SU-DHL-6 (cell line): ENCODE measurements around the gene CTNND2.

ENCODE experiments used
- H2AFZ ChIP-seq: fragments of 200-600 bp; sonication (generic); 2 replicates; pipeline ENCODE4 v1.6.1; 2014; ENCODE audit warnings: low read depth, mild to moderate bottlenecking, moderate library complexity, mixed read lengths, antibody characterized with exemption, low read length; ENCODE audit not compliant: severe bottlenecking
- H3F3A ChIP-seq: fragments of 200-600 bp; shearing (Covaris generic); 2 replicates; pipeline ENCODE4 v1.6.0; 2016; ENCODE audit warnings: antibody characterized with exemption, mild to moderate bottlenecking; ENCODE audit not compliant: insufficient read depth
- H3K27ac ChIP-seq: fragments of 200-600 bp; sonication (generic); 2 replicates; pipeline ENCODE4 v1.5.1; 2016; ENCODE audit warnings: low read depth, mild to moderate bottlenecking, low read length, moderate library complexity, mixed read lengths
- H3K27me3 ChIP-seq: fragments of 200-600 bp; sonication (generic), shearing (Covaris generic); 2 replicates; pipeline ENCODE4 v1.6.0; 2014; ENCODE audit warnings: mild to moderate bottlenecking, low read length
- H3K36me3 ChIP-seq: fragments of 200-600 bp; sonication (generic); 2 replicates; pipeline ENCODE4 v1.6.1; 2014; ENCODE audit warnings: mild to moderate bottlenecking, low read length, mixed read lengths
- H3K4me2 ChIP-seq: fragments of 300-600, 200-600 bp; shearing (Covaris generic), sonication (generic); 2 replicates; pipeline ENCODE4 v1.6.0; 2014; ENCODE audit warnings: low read length, low read depth, mild to moderate bottlenecking; ENCODE audit not compliant: poor library complexity, severe bottlenecking
- H3K4me3 ChIP-seq: fragments of 200-600 bp; sonication (generic); 2 replicates; pipeline ENCODE4 v1.5.1; 2014; ENCODE audit warnings: antibody characterized with exemption, low read length, mild to moderate bottlenecking, mixed read lengths; ENCODE audit not compliant: insufficient read depth, poor library complexity, severe bottlenecking
- H3K79me2 ChIP-seq: fragments of 200-600 bp; sonication (generic); 2 replicates; pipeline ENCODE4 v1.6.1; 2014; ENCODE audit warnings: mild to moderate bottlenecking, low read length, moderate library complexity; ENCODE audit not compliant: insufficient read depth
- H3K9ac ChIP-seq: fragments of 200-600 bp; sonication (generic); 2 replicates; pipeline ENCODE4 v1.7.0; 2014; ENCODE audit warnings: mild to moderate bottlenecking, low read length
- H3K9me2 ChIP-seq: fragments of 200-600 bp; sonication (generic); replicated peaks from 2 replicates; pipeline ENCODE4 v1.6.1; 2014; ENCODE audit warnings: low read length; ENCODE audit not compliant: insufficient read depth
- H3K9me3 ChIP-seq: fragments of 200-600 bp; sonication (generic); 2 replicates; pipeline ENCODE4 v1.6.1; 2014; ENCODE audit warnings: low read length, mixed read lengths; ENCODE audit not compliant: insufficient read depth
- H4K20me1 ChIP-seq: fragments of 200-600 bp; sonication (generic); 2 replicates; pipeline ENCODE4 v1.6.1; 2014; ENCODE audit warnings: low read depth, mild to moderate bottlenecking, antibody characterized with exemption, low read length, moderate library complexity, mixed read lengths
- EZH2phosphoT487 ChIP-seq: fragments of 200-600 bp; sonication (generic), shearing (Covaris generic); conservative IDR thresholded peaks from 2 replicates; pipeline ENCODE4 v1.6.1; 2018; ENCODE audit warnings: mild to moderate bottlenecking, antibody characterized with exemption, low read length, moderate library complexity, mixed read lengths
- TF ChIP-seq, protein P1 (sequence below): fragments of 200-600 bp; sonication (generic); IDR thresholded peaks from one replicate; pipeline ENCODE4 v1.5.1; 2017; ENCODE audit warnings: antibody characterized with exemption, mild to moderate bottlenecking, low read length, moderate library complexity; ENCODE audit not compliant: insufficient read depth, poor library complexity, severe bottlenecking

CTNND2 gene

DNA sequence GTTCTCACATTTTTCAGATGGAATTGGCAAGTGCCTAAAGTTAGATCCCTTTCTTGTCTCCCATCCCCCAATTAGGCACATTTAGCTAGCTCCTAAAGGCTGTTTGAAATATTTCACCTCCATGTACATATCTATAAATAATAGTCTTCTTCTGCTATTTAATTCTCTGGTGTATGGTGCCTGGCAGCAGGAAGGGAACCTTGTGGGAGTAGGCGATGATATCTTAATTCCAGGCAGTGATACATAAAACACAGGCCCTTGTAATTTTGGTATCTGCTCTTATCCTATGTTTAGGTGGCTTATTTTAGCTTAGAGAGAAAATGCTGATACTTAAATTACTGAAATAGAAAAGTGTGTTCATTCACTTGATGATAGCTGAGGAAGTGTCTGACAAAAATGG is 880.3 kb downstream of the CTNND2 start:
- no peaks in the 10 kb centered on the region for H3F3A ChIP-seq
- no peaks in the 10 kb centered on the region for H3K9me2 ChIP-seq
- H4K20me1 ChIP-seq = no peaks in the 10 kb centered on the region
- H3K9me3 ChIP-seq = no peaks in the 10 kb centered on the region
- no peaks in the 10 kb centered on the region for H3K36me3 ChIP-seq
- H3K27me3 ChIP-seq = no peaks in the 10 kb centered on the region
- no peaks in the 10 kb centered on the region for H3K79me2 ChIP-seq
- no peak overlapping the region for H3K4me3 ChIP-seq
- no peak overlapping the region for H2AFZ ChIP-seq
- TF ChIP-seq, protein P1, sequence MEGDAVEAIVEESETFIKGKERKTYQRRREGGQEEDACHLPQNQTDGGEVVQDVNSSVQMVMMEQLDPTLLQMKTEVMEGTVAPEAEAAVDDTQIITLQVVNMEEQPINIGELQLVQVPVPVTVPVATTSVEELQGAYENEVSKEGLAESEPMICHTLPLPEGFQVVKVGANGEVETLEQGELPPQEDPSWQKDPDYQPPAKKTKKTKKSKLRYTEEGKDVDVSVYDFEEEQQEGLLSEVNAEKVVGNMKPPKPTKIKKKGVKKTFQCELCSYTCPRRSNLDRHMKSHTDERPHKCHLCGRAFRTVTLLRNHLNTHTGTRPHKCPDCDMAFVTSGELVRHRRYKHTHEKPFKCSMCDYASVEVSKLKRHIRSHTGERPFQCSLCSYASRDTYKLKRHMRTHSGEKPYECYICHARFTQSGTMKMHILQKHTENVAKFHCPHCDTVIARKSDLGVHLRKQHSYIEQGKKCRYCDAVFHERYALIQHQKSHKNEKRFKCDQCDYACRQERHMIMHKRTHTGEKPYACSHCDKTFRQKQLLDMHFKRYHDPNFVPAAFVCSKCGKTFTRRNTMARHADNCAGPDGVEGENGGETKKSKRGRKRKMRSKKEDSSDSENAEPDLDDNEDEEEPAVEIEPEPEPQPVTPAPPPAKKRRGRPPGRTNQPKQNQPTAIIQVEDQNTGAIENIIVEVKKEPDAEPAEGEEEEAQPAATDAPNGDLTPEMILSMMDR = no peak
- TF ChIP-seq EZH2phosphoT487 = no peak
- H3K4me2 ChIP-seq = no peak overlapping the region
- H3K9ac ChIP-seq = no peak overlapping the region
- no peak overlapping the region for H3K27ac ChIP-seq

DNA sequence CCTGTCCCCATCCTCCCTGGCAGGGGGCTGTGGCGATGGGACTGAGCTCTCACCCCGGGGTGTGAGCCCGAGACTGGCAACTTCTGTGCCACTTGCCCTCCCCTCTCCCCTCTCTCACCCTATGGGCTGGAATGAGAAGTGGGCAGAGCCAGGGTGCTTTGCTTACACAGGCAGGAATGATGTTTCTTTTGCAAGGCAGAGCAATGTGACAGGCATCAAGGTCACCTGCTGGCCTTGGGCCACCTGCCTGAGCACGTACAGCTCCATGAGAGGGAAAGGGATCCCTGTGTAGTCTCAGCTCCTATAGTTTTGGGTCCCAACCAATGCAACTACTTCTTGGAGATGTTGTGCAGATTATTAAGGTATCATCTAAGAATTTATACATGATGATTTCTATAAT is 890.5 kb downstream of the CTNND2 start:
- Histone ChIP-seq H3K9ac (no peak overlapping the region), H3K27ac (no peak overlapping the region), H4K20me1 (no peaks in the 10 kb centered on the region), H3K4me2 (no peak overlapping the region), H3K36me3 (no peaks in the 10 kb centered on the region), H2AFZ (no peak overlapping the region), H3K9me3 (no peaks in the 10 kb centered on the region), H3K79me2 (no peaks in the 10 kb centered on the region), H3K27me3 (no peaks in the 10 kb centered on the region), H3K9me2 (no peaks in the 10 kb centered on the region), H3K4me3 (no peak overlapping the region), H3F3A (no peaks in the 10 kb centered on the region)
- no peak for TF ChIP-seq EZH2phosphoT487
- TF ChIP-seq, protein P1 = no peak

DNA sequence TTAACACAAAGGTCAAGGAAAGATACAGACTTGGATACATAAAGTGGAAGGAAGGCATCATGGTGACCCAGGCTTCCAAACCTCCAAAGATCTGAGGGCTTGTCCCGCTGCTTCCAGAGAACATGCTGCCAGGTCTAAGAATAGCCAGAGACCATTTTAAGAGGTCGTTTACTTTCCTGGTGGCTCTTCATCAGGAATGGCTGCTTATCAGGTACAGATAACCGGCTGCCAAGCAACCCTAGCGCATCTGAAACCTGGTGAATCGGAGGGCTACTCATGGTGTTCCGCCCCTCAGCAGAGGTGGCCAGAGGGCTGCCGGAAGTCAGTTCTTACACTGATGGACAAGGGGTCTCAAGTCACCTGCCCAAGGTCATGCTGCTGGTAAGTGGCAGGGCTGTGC is 892.0 kb downstream of the CTNND2 start:
- no peaks in the 10 kb centered on the region for H3K36me3 ChIP-seq
- H3K9me3 ChIP-seq = no peaks in the 10 kb centered on the region
- no peak overlapping the region for H2AFZ ChIP-seq
- TF ChIP-seq, protein P1 = no peak
- no peak overlapping the region for H3K27ac ChIP-seq
- H3K9ac ChIP-seq = no peak overlapping the region
- no peak overlapping the region for H3K4me2 ChIP-seq
- H3K79me2 ChIP-seq = no peaks in the 10 kb centered on the region
- no peak overlapping the region for H3K4me3 ChIP-seq
- no peaks in the 10 kb centered on the region for H4K20me1 ChIP-seq
- H3F3A ChIP-seq = no peaks in the 10 kb centered on the region
- no peaks in the 10 kb centered on the region for H3K27me3 ChIP-seq
- no peaks in the 10 kb centered on the region for H3K9me2 ChIP-seq
